HepG2 (cell line): ENCODE data around the gene CTBP1. TPM values are rescaled to one million over a fixed set of nuclear protein-coding genes. Genes with fewer than 3 reads are reported as not detected.

Experiments used
- ATAC-seq: fragments of 200-7000 bp; cut with Tn5 transposase; 3 replicates; pipeline ENCODE4 v1.9.1; 2020; ENCODE audit warnings: mild to moderate bottlenecking, moderate library complexity
- BruUV-seq: library from RNA; stranded (reverse); fragments of 400-500 nt; replicated peaks from 2 replicates; lab custom pipeline; 2021; lab: Mats Ljungman, UMichigan
- CTCF ChIA-PET: fragments of 300-600 bp; formaldehyde crosslinking; extraction: SDS; loops from one replicate; lab custom pipeline; 2021; ENCODE audit warnings: low total read pairs, inconsistent platforms, low intra/inter-chr PET ratio; lab: Yijun Ruan, JAX
- POLR2A ChIA-PET: fragments of 350-600 bp; sonication (Branson Sonifier 250); formaldehyde crosslinking; loops from one replicate; lab custom pipeline; 2020; ENCODE audit warnings: antibody characterized with exemption, inconsistent platforms; lab: Yijun Ruan, JAX
- DNase-seq: peaks from one replicate; pipeline ENCODE4 v3.0.0-alpha.2; 2015; ENCODE audit warnings: low spot score
- FAIRE-seq: peaks from 3 replicates; lab custom pipeline; 2011; peaks lifted over from hg19 to GRCh38; lab: Jason Lieb, UNC
- H2AFZ ChIP-seq: one replicate; pipeline ENCODE4 v1.6.1; 2011; ENCODE audit warnings: low read length, inconsistent platforms
- H3K27ac ChIP-seq: fragments of 300-600 bp; 3 replicates; pipeline ENCODE4 v1.8.0; 2011; ENCODE audit warnings: mixed run types, mild to moderate bottlenecking, mixed read lengths, low read length, inconsistent platforms; ENCODE audit not compliant: insufficient read depth; ENCODE audit errors: extremely low read length
- H3K27me3 ChIP-seq, 2 experiments: fragments of 200-600 bp in 1 of 2; 2 replicates in 1 of 2; 3 replicates in 1 of 2; pipeline versions ENCODE4 v1.6.0 to v1.8.0; 2011; ENCODE audit warnings: low read length in 2 of 2, mild to moderate bottlenecking in 2 of 2, moderate library complexity in 2 of 2, inconsistent platforms in 1 of 2; ENCODE audit not compliant: insufficient read depth in 2 of 2, control insufficient read depth in 1 of 2
- H3K36me3 ChIP-seq, 2 experiments: fragments of 200-600 bp in 1 of 2; replicated peaks in 1 of 2; 2 replicates in 1 of 2; 3 replicates in 1 of 2; pipeline versions ENCODE4 v1.5.1 to v1.8.0; 2011; ENCODE audit warnings: low read length in 2 of 2, inconsistent platforms in 1 of 2; ENCODE audit not compliant: insufficient read depth in 2 of 2, control insufficient read depth in 1 of 2
- H3K4me1 ChIP-seq: 2 replicates; pipeline ENCODE4 v1.5.1; 2012; ENCODE audit warnings: low read length, inconsistent platforms; ENCODE audit not compliant: insufficient read depth
- H3K4me2 ChIP-seq: 2 replicates; pipeline ENCODE4 v1.6.0; 2011; ENCODE audit warnings: low read depth, low read length, inconsistent platforms
- H3K4me3 ChIP-seq, 3 experiments: fragments of 200-600 bp in 1 of 3; sonication (generic), shearing (Covaris generic) in 1 of 3; replicated peaks in 1 of 3; 2 replicates each; pipeline ENCODE4 v1.5.1; 2011 to 2016; ENCODE audit warnings: low read length in 3 of 3, inconsistent platforms in 2 of 3, low read depth in 2 of 3, mild to moderate bottlenecking in 2 of 3, control low read depth in 1 of 3, mixed read lengths in 1 of 3; ENCODE audit not compliant: insufficient read depth in 1 of 3
- H3K79me2 ChIP-seq: one replicate; pipeline ENCODE4 v1.6.1; 2011; ENCODE audit warnings: low read length, inconsistent platforms; ENCODE audit not compliant: insufficient read depth
- H3K9ac ChIP-seq: 2 replicates; pipeline ENCODE4 v1.6.0; 2011; ENCODE audit warnings: mild to moderate bottlenecking, low read depth, low read length, inconsistent platforms; ENCODE audit not compliant: insufficient read depth
- H3K9me3 ChIP-seq: 2 replicates; pipeline ENCODE4 v1.5.1; 2012; ENCODE audit warnings: mild to moderate bottlenecking, low read length
- H4K20me1 ChIP-seq: 2 replicates; pipeline ENCODE4 v1.6.0; 2011; ENCODE audit warnings: inconsistent platforms, mild to moderate bottlenecking, low read length, moderate library complexity; ENCODE audit not compliant: insufficient read depth
- KAT7 ChIP-seq: IDR thresholded peaks from 2 replicates; pipeline ENCODE4 v1.6.1; 2018; ENCODE audit warnings: borderline replicate concordance, missing compliant biosample characterization
- MED1 ChIP-seq: sonication (generic); formaldehyde crosslinking; IDR thresholded peaks from 2 replicates; pipeline ENCODE4 v1.4.0; 2020; ENCODE audit warnings: missing genetic modification reagents
- RBFOX2 ChIP-seq: fragments of 200-400 bp; formaldehyde crosslinking; IDR thresholded peaks from 2 replicates; pipeline ENCODE4 v1.6.1; 2017; ENCODE audit warnings: low read depth, mild to moderate bottlenecking, low read length
- SAFB2 ChIP-seq: sonication (generic); formaldehyde crosslinking; IDR thresholded peaks from 2 replicates; pipeline ENCODE4 v1.5.1; 2020; ENCODE audit warnings: missing genetic modification reagents, low read depth, mild to moderate bottlenecking, borderline replicate concordance
- SKI ChIP-seq: fragments of 450-650 bp; IDR thresholded peaks from one replicate; pipeline ENCODE4 v1.6.1; 2018; ENCODE audit warnings: mild to moderate bottlenecking; ENCODE audit not compliant: partially characterized antibody
- SRSF4 ChIP-seq: fragments of 200-400 bp; formaldehyde crosslinking; IDR thresholded peaks from one replicate; pipeline ENCODE4 v1.6.1; 2018; ENCODE audit warnings: mild to moderate bottlenecking, low read depth, low read length, moderate library complexity; ENCODE audit not compliant: poor library complexity, severe bottlenecking
- TBX3 ChIP-seq: fragments of 450-650 bp; IDR thresholded peaks from 2 replicates; pipeline ENCODE4 v1.6.1; 2017; ENCODE audit warnings: antibody characterized with exemption, mild to moderate bottlenecking, inconsistent platforms, borderline replicate concordance
- ZBTB20 ChIP-seq: sonication (generic); formaldehyde crosslinking; IDR thresholded peaks from 2 replicates; pipeline ENCODE4 v1.8.1; 2023; ENCODE audit warnings: missing genetic modification reagents, low read depth, mild to moderate bottlenecking, borderline replicate concordance
- ZBTB33 ChIP-seq: sonication (generic); formaldehyde crosslinking; IDR thresholded peaks from 2 replicates; pipeline ENCODE4 v1.4.0; 2020; ENCODE audit warnings: missing genetic modification reagents
- ZNF549 ChIP-seq: sonication (generic); formaldehyde crosslinking; IDR thresholded peaks from 2 replicates; pipeline ENCODE4 v1.5.0; 2020; ENCODE audit warnings: missing genetic modification reagents
- ZNF780A ChIP-seq: sonication (generic); formaldehyde crosslinking; IDR thresholded peaks from 2 replicates; pipeline ENCODE4 v1.8.0; 2022; ENCODE audit warnings: mild to moderate bottlenecking, missing genetic modification reagents, moderate library complexity
- WGBS: methylation state at CpG from one replicate; pipeline ENCODE4 v1.1.6; 2017; ENCODE audit warnings: low lambda C conversion rate; 5-methylcytosine and 5-hydroxymethylcytosine counted together
- in situ Hi-C: cut with HindIII; loops from 2 replicates; pipeline ENCODE4 v1.10.0; 2017; ENCODE audit warnings: low pct_unique_long_range_greater_than_20kb; ENCODE audit not compliant: extremely low pct_ligation_motif_present
- intact Hi-C: fragments of 100-400 bp; cut with micrococcal nuclease; formaldehyde crosslinking; loops from one replicate; pipeline ENCODE4 v1.10.0; 2022; ENCODE audit not compliant: unreplicated experiment
- polyA plus RNA-seq, 8 experiments: library from polyadenylated mRNA; depleted of rRNA in 3 of 8; stranded (reverse) in 7 of 8; unstranded in 1 of 8; fragments of >200 nt; fragmentation: Illumina TruSeq in 4 of 8; extraction: Trizol in 4 of 8; gene quantifications; 2 replicates each; pipeline versions ENCODE4 v1.2.1 to v1.2.3, GENCODE V29; 2011 to 2016; ENCODE audit warnings: low read depth in 4 of 8, missing spikeins in 1 of 8, mixed read lengths in 1 of 8; ENCODE audit not compliant: insufficient read depth in 1 of 8
- total RNA-seq, 5 experiments: library from RNA; depleted of rRNA; stranded (reverse); fragments of >200 nt; fragmentation: Illumina TruSeq; extraction: Trizol; gene quantifications; 2 replicates each; pipeline ENCODE4 v1.2.3, GENCODE V29; 2016; ENCODE audit warnings: low read depth in 1 of 5
- TF ChIP-seq, protein P1 (sequence below): sonication (generic); formaldehyde crosslinking; IDR thresholded peaks from 2 replicates; pipeline ENCODE4 v1.4.0; 2020; ENCODE audit warnings: missing genetic modification reagents

The CTBP1 gene
- total and polyA plus RNA-seq, 2 of the 13 experiments (the other 11 are each of a cell fraction or from before 2014, with no cell fraction given): 78.5 to 112 TPM

DNA sequence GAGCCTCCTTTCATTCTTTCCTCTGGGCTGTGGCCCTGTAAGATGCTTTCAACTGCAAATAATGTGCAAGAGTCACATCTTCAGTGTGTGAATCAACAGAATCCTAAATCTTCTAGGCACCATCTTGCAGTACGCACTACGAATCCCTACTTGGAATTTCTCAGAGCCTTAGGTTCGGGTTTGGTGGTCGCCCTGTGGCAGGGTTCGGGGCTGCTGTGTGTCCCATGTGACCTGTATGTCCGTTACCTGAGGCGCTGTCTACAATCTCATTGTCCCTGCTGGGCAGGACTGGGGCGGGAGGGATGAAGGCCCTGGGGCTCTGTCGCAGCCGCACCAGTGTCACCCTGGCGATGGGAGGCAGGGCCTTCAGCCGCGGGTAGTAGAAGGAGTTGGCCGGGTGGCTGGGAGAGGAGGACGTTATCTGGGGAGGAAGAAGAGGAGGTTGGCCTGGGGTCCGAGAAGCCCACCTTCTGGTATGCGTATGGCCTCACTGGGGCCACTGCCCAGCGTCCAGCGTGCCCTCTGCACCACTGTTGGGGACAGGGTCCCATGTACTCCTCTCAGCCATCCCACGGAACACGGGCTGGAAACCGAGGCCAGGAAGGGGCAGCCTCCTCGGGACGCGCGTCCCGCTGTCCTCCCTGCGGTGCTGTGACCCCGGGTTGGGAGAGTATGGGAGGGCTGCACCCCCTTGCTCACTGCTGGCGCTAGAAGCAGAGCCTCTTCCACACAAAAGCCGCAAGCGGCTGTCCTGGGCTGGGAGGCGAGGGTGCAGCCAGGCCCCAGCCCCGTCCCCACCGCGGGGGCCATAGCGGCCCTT lies 78.6 kb downstream of the CTBP1 start:
- WGBS: 92% methylated on average over 22 of the region's 37 CpGs
- in situ Hi-C loops: loop anchor here (5.0 kb wide), 1 partner anchor 37 kb away; no protein-coding TSS in a partner anchor
- H3K4me3 ChIP-seq: no peak overlapping the region
- intact Hi-C loops: no loop called here
- BruUV-seq: no TSS peak
- H3K9me3 ChIP-seq: no peaks in the 10 kb centered on the region
- no peak overlapping the region for H3K9ac ChIP-seq
- no peaks in the 10 kb centered on the region for H3K79me2 ChIP-seq
- peaks cover 3 to 9% of the 10 kb centered on the region in 2 experiments; a peak in 2 of 5 replicates for H3K36me3 ChIP-seq
- DNase-seq (no peak), ATAC-seq (no peak), FAIRE-seq (no peak)
- CTCF ChIA-PET: no interaction called here
- H4K20me1 ChIP-seq: no peaks in the 10 kb centered on the region
- H3K4me1 ChIP-seq: peaks cover 36% of the 10 kb centered on the region
- TF ChIP-seq SAFB2 (CRISPR knock-in tag) (no peak), ZNF549 (no peak), TBX3 (no peak), RBFOX2 (peak; percentile 48; the same call in 1 of the 2 replicates), KAT7 (no peak), ZBTB33 (CRISPR knock-in tag) (peak; percentile 58; the same call in 1 of the 2 replicates), ZNF780A (CRISPR knock-in tag) (no peak), SRSF4 (no peak), SKI (no peak), MED1 (CRISPR knock-in tag) (no peak), ZBTB20 (CRISPR knock-in tag) (no peak)
- TF ChIP-seq, protein P1, sequence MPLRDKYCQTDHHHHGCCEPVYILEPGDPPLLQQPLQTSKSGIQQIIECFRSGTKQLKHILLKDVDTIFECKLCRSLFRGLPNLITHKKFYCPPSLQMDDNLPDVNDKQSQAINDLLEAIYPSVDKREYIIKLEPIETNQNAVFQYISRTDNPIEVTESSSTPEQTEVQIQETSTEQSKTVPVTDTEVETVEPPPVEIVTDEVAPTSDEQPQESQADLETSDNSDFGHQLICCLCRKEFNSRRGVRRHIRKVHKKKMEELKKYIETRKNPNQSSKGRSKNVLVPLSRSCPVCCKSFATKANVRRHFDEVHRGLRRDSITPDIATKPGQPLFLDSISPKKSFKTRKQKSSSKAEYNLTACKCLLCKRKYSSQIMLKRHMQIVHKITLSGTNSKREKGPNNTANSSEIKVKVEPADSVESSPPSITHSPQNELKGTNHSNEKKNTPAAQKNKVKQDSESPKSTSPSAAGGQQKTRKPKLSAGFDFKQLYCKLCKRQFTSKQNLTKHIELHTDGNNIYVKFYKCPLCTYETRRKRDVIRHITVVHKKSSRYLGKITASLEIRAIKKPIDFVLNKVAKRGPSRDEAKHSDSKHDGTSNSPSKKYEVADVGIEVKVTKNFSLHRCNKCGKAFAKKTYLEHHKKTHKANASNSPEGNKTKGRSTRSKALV (CRISPR knock-in tag): no peak
- POLR2A ChIA-PET: no interaction called here
- peaks cover 0 to 2% of the 10 kb centered on the region in 2 experiments; a peak in 2 of 5 replicates for H3K27me3 ChIP-seq
- H2AFZ ChIP-seq: no peak overlapping the region
- H3K4me2 ChIP-seq: no peak overlapping the region
- H3K27ac ChIP-seq: no peak overlapping the region
